Measurements from ENCODE around the gene VPS29. TPM values are rescaled to one million over a fixed set of nuclear protein-coding genes. Genes with fewer than 3 reads are reported as not detected.

Gene VPS29
- polyA plus RNA-seq, 3 donors: 224 to 409 (median 342) TPM

DNA sequence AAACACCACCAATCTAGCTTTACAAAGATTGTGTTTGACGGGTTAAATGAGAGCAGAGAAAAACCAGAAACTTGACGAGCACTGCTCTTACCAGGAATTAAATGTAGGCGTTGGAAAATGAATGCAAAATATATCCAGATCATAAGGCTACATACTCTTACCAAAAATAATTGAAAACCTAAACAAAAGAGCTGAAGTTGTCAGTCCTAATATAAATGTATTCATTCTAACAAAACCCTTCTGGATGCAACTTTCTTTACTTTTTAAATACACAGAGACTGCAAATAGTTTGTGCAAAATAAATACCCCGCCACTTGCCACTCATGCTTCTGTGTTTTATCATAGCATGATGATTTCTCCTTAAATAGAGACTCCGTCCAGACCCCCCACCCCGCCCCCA lies 32.9 kb upstream of the VPS29 start:
- Histone ChIP-seq H3K4me2 (replicated peaks; ENCODE audit: extremely low read depth, low read length, poor library complexity, severe bottlenecking) (no peak overlapping the region), H3K4me1 (ENCODE audit: control insufficient read depth in 1 of 2, insufficient read depth in 2 of 2, low read length in 2 of 2) (no peaks in the 10 kb centered on the region), H3K9me3 (replicated peaks in 1 of 2; ENCODE audit: control insufficient read depth in 1 of 2, insufficient read depth in 1 of 2, low read length in 2 of 2) (no peaks in the 10 kb centered on the region), H3K36me3 (replicated peaks in 1 of 2; ENCODE audit: control insufficient read depth in 1 of 2, insufficient read depth in 2 of 2, low read length in 2 of 2) (peaks cover 76 to 97% of the 10 kb centered on the region in 2 donors), H3K27me3 (ENCODE audit: control insufficient read depth in 2 of 2, insufficient read depth in 2 of 2, low read length in 2 of 2) (no peaks in the 10 kb centered on the region), H3K9ac (ENCODE audit: insufficient read depth, low read length, poor library complexity, severe bottlenecking) (no peak overlapping the region), H3K4me3 (replicated peaks in 1 of 3; ENCODE audit: low read depth in 2 of 3, low read length in 3 of 3) (no peak overlapping the region), H3K27ac (ENCODE audit: low read depth in 1 of 2, low read length in 2 of 2) (no peak overlapping the region), H3K79me2 (ENCODE audit: insufficient read depth, low read length) (peaks cover 16% of the 10 kb centered on the region), H4K20me1 (ENCODE audit: insufficient read depth, low read length) (peaks cover 82% of the 10 kb centered on the region), H2AFZ (ENCODE audit: insufficient read depth, low read depth, low read length, poor library complexity, severe bottlenecking) (no peak overlapping the region)
- no peaks in the 10 kb centered on the region for H3K27me3 Mint-ChIP-seq (ENCODE audit: low read depth in 3 of 3)
- no peak overlapping the region for H3K27ac Mint-ChIP-seq
- peaks cover 2% of the 10 kb centered on the region for H3K4me1 Mint-ChIP-seq
- H3K36me3 Mint-ChIP-seq: peaks cover 71 to 90% of the 10 kb centered on the region in 2 donors
- H3K9me3 Mint-ChIP-seq: no peaks in the 10 kb centered on the region
- no peak for DNase-seq
- H3K4me3 Mint-ChIP-seq: no peak overlapping the region
- TF ChIP-seq, protein P1, sequence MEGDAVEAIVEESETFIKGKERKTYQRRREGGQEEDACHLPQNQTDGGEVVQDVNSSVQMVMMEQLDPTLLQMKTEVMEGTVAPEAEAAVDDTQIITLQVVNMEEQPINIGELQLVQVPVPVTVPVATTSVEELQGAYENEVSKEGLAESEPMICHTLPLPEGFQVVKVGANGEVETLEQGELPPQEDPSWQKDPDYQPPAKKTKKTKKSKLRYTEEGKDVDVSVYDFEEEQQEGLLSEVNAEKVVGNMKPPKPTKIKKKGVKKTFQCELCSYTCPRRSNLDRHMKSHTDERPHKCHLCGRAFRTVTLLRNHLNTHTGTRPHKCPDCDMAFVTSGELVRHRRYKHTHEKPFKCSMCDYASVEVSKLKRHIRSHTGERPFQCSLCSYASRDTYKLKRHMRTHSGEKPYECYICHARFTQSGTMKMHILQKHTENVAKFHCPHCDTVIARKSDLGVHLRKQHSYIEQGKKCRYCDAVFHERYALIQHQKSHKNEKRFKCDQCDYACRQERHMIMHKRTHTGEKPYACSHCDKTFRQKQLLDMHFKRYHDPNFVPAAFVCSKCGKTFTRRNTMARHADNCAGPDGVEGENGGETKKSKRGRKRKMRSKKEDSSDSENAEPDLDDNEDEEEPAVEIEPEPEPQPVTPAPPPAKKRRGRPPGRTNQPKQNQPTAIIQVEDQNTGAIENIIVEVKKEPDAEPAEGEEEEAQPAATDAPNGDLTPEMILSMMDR (IDR thresholded peaks at IDR 0.05): no peak
- intact Hi-C loops (cut with micrococcal nuclease): no loop called here
- WGBS (ENCODE audit: insufficient coverage): no CpG with 5 or more reads among the region's 6 CpGs

DNA sequence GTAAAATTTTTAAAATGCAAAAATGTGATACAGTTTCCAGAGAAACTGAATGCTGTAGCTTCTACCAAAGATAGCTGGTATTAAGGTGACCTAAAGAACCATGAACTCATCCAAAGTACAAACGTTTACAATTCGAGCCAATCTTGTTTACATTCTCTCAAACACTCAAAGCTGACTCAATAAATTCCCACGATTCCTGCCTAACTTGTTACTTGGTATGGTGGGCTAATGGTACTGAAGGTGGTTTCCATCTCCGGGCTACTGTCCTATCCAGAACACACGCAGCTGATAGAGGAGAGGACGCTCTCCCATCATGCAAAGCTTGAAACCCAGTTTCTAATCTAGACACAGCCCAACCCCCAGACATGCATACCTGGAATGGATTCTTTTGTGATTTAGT lies 31.7 kb upstream of the VPS29 start:
- H3K4me2 ChIP-seq (replicated peaks; ENCODE audit: extremely low read depth, low read length, poor library complexity, severe bottlenecking): no peak overlapping the region
- intact Hi-C loops (cut with micrococcal nuclease): no loop called here
- H3K9ac ChIP-seq (ENCODE audit: insufficient read depth, low read length, poor library complexity, severe bottlenecking): no peak overlapping the region
- H2AFZ ChIP-seq (ENCODE audit: insufficient read depth, low read depth, low read length, poor library complexity, severe bottlenecking): no peak overlapping the region
- H4K20me1 ChIP-seq (ENCODE audit: insufficient read depth, low read length): peaks cover 74% of the 10 kb centered on the region
- Mint-ChIP-seq H3K9me3 (no peaks in the 10 kb centered on the region), H3K36me3 (peaks cover 66 to 87% of the 10 kb centered on the region in 2 donors), H3K27me3 (ENCODE audit: low read depth in 3 of 3) (peaks cover 0 to 3% (median 0%) of the 10 kb centered on the region in 3 donors), H3K4me3 (no peak overlapping the region), H3K4me1 (no peaks in the 10 kb centered on the region), H3K27ac (peak overlapping the region in 1 of 7 donors; percentile 60)
- no CpG with 5 or more reads among the region's 6 CpGs for WGBS (ENCODE audit: insufficient coverage)
- no peaks in the 10 kb centered on the region for H3K4me1 ChIP-seq (ENCODE audit: control insufficient read depth in 1 of 2, insufficient read depth in 2 of 2, low read length in 2 of 2)
- H3K27me3 ChIP-seq (ENCODE audit: control insufficient read depth in 2 of 2, insufficient read depth in 2 of 2, low read length in 2 of 2): no peaks in the 10 kb centered on the region
- no peak overlapping the region for H3K27ac ChIP-seq (ENCODE audit: low read depth in 1 of 2, low read length in 2 of 2)
- TF ChIP-seq, protein P1 (IDR thresholded peaks at IDR 0.05): no peak
- peaks cover 10% of the 10 kb centered on the region for H3K79me2 ChIP-seq (ENCODE audit: insufficient read depth, low read length)
- DNase-seq: no peak
- H3K9me3 ChIP-seq (replicated peaks in 1 of 2; ENCODE audit: control insufficient read depth in 1 of 2, insufficient read depth in 1 of 2, low read length in 2 of 2): no peaks in the 10 kb centered on the region
- no peak overlapping the region for H3K4me3 ChIP-seq (replicated peaks in 1 of 3; ENCODE audit: low read depth in 2 of 3, low read length in 3 of 3)
- peaks cover 67 to 91% of the 10 kb centered on the region in 2 donors for H3K36me3 ChIP-seq (replicated peaks in 1 of 2; ENCODE audit: control insufficient read depth in 1 of 2, insufficient read depth in 2 of 2, low read length in 2 of 2)
